ENCODE measurements around the gene SLC22A2.

DNA sequence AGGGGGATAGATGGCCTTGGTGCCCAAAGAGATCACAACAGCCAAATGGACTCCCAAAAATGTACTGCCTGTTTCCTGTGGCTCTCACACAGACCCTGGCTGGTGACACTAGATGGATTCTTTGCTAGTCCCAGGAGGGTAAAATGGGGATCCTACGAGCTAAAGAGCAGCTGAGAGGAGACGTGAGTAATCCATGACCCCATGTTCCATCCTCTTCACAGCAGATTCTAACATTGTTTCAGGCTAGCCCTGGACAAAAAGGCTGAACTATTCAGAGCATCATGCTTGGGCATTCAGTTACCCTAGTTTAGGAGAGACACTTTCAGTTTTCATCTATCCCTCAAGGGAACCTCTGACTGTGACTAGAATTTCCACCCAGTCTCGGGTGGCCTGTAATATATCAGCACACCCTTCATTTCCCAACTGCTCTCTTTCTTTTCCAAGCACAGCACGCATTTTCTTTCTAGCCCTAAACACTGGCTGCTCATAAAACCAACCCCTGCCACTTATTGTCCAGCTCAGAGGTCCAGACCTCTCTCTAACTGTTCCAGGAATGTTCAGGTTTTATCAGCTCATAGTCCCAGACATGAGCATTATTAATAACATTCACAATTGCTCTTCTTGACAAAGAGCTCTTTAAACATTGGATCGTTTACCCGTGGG lies 88.5 kb downstream of the SLC22A2 start:
- TF ChIP-seq, protein P1, sequence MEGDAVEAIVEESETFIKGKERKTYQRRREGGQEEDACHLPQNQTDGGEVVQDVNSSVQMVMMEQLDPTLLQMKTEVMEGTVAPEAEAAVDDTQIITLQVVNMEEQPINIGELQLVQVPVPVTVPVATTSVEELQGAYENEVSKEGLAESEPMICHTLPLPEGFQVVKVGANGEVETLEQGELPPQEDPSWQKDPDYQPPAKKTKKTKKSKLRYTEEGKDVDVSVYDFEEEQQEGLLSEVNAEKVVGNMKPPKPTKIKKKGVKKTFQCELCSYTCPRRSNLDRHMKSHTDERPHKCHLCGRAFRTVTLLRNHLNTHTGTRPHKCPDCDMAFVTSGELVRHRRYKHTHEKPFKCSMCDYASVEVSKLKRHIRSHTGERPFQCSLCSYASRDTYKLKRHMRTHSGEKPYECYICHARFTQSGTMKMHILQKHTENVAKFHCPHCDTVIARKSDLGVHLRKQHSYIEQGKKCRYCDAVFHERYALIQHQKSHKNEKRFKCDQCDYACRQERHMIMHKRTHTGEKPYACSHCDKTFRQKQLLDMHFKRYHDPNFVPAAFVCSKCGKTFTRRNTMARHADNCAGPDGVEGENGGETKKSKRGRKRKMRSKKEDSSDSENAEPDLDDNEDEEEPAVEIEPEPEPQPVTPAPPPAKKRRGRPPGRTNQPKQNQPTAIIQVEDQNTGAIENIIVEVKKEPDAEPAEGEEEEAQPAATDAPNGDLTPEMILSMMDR (IDR thresholded peaks at IDR 0.05) = no peak
- TF ChIP-seq EP300 (IDR thresholded peaks at IDR 0.05) (no peak), POLR2A (IDR thresholded peaks at IDR 0.05) (no peak)

Measured in tibial nerve (tissue), 4 donors.